HEK293 (cell line): ENCODE results near the gene ODAD4.

ENCODE experiments used
- CTCF ChIA-PET: fragments of 350-600 bp; formaldehyde crosslinking; extraction: SDS; loops from one replicate; lab custom pipeline; 2021; ENCODE audit warnings: antibody characterized with exemption; lab: Yijun Ruan, JAX
- POLR2A ChIA-PET: fragments of 300-600 bp; formaldehyde crosslinking; extraction: SDS; loops from one replicate; lab custom pipeline; 2020; ENCODE audit warnings: antibody characterized with exemption, inconsistent platforms; lab: Yijun Ruan, JAX
- H3K27ac ChIP-seq: fragments of 200-500 bp; sonication (Bioruptor generic); 2 replicates; pipeline ENCODE4 v1.5.1; 2014; ENCODE audit warnings: low read depth, low read length, control low read depth, inconsistent platforms; ENCODE audit errors: extremely low read depth
- H3K36me3 ChIP-seq, 2 experiments: fragments of 200-500 bp in 1 of 2; sonication (Bioruptor generic) in 1 of 2; 1 replicate in 1 of 2; 2 replicates in 1 of 2; pipeline ENCODE4 v1.5.1; 2014 to 2017; ENCODE audit warnings: inconsistent platforms in 2 of 2, low read length in 2 of 2; ENCODE audit not compliant: control insufficient read depth in 2 of 2, insufficient read depth in 1 of 2
- H3K4me1 ChIP-seq: fragments of 200-500 bp; sonication (Bioruptor generic); 2 replicates; pipeline ENCODE4 v1.5.1; 2014; ENCODE audit warnings: mild to moderate bottlenecking, low read length, inconsistent platforms; ENCODE audit not compliant: control insufficient read depth, insufficient read depth
- H3K4me3 ChIP-seq: 2 replicates; pipeline ENCODE4 v1.5.1; 2011; ENCODE audit warnings: low read depth, mild to moderate bottlenecking, control low read depth, low read length, moderate library complexity
- H3K9me3 ChIP-seq: fragments of 200-500 bp; sonication (Bioruptor generic); 2 replicates; pipeline ENCODE4 v1.5.1; 2014; ENCODE audit warnings: low read depth, low read length, inconsistent platforms; ENCODE audit not compliant: control insufficient read depth, insufficient read depth
- AEBP2 ChIP-seq: fragments of 450-650 bp; formaldehyde crosslinking; IDR thresholded peaks from 2 replicates; pipeline ENCODE4 v1.5.1; 2016; ENCODE audit warnings: missing biosample characterization, missing genetic modification characterization, borderline replicate concordance
- BCL11B ChIP-seq: fragments of 450-650 bp; formaldehyde crosslinking; IDR thresholded peaks from 2 replicates; pipeline ENCODE4 v1.5.1; 2016; ENCODE audit warnings: low read depth, missing biosample characterization, missing genetic modification characterization
- CTCF ChIP-seq: fragments of 450-650 bp; formaldehyde crosslinking; IDR thresholded peaks from 2 replicates; pipeline ENCODE4 v1.5.1; 2016; ENCODE audit warnings: missing biosample characterization, missing genetic modification characterization
- ELK4 ChIP-seq: IDR thresholded peaks from 2 replicates; pipeline ENCODE4 v1.6.1; 2011; ENCODE audit warnings: mild to moderate bottlenecking, low read depth, low read length, borderline replicate concordance
- INSM2 ChIP-seq: fragments of 450-650 bp; formaldehyde crosslinking; IDR thresholded peaks from 2 replicates; pipeline ENCODE4 v1.5.1; 2016; ENCODE audit warnings: missing biosample characterization, missing genetic modification characterization
- PRDM6 ChIP-seq: fragments of 450-650 bp; formaldehyde crosslinking; IDR thresholded peaks from 2 replicates; pipeline ENCODE4 v1.5.1; 2017; ENCODE audit warnings: missing biosample characterization, missing genetic modification characterization
- YY1 ChIP-seq: fragments of 450-650 bp; formaldehyde crosslinking; IDR thresholded peaks from 2 replicates; pipeline ENCODE4 v1.5.1; 2018; ENCODE audit warnings: missing biosample characterization, missing genetic modification characterization
- ZBTB11 ChIP-seq: fragments of 450-650 bp; formaldehyde crosslinking; conservative IDR thresholded peaks from 2 replicates; pipeline ENCODE4 v1.5.1; 2016; ENCODE audit warnings: low read depth, missing biosample characterization, missing genetic modification characterization
- ZNF10 ChIP-seq: fragments of 450-650 bp; formaldehyde crosslinking; IDR thresholded peaks from 2 replicates; pipeline ENCODE4 v1.5.1; 2017; ENCODE audit warnings: missing biosample characterization, missing genetic modification characterization
- ZNF114 ChIP-seq: fragments of 450-650 bp; formaldehyde crosslinking; IDR thresholded peaks from 2 replicates; pipeline ENCODE4 v1.5.0; 2017; ENCODE audit warnings: missing biosample characterization, missing genetic modification characterization
- ZNF221 ChIP-seq: fragments of 450-650 bp; formaldehyde crosslinking; IDR thresholded peaks from 2 replicates; pipeline ENCODE4 v1.5.1; 2017; ENCODE audit warnings: missing biosample characterization, missing genetic modification characterization, borderline replicate concordance
- ZNF335 ChIP-seq: fragments of 450-650 bp; formaldehyde crosslinking; conservative IDR thresholded peaks from 2 replicates; pipeline ENCODE4 v1.5.1; 2016; ENCODE audit warnings: missing biosample characterization, missing genetic modification characterization
- ZNF473 ChIP-seq: fragments of 450-650 bp; formaldehyde crosslinking; IDR thresholded peaks from 2 replicates; pipeline ENCODE4 v1.5.1; 2017; ENCODE audit warnings: missing biosample characterization, missing genetic modification characterization
- ZNF518A ChIP-seq: fragments of 450-650 bp; formaldehyde crosslinking; conservative IDR thresholded peaks from 2 replicates; pipeline ENCODE4 v1.5.1; 2016; ENCODE audit warnings: low read depth, missing biosample characterization, missing genetic modification characterization
- ZNF560 ChIP-seq: fragments of 450-650 bp; formaldehyde crosslinking; IDR thresholded peaks from 2 replicates; pipeline ENCODE4 v1.5.1; 2017; ENCODE audit warnings: missing biosample characterization, missing genetic modification characterization, borderline replicate concordance
- ZNF580 ChIP-seq: fragments of 450-650 bp; formaldehyde crosslinking; IDR thresholded peaks from 2 replicates; pipeline ENCODE4 v1.5.1; 2016; ENCODE audit warnings: missing biosample characterization, missing genetic modification characterization
- ZNF585B ChIP-seq: fragments of 450-650 bp; formaldehyde crosslinking; IDR thresholded peaks from 2 replicates; pipeline ENCODE4 v1.5.1; 2016; ENCODE audit warnings: missing biosample characterization, missing genetic modification characterization
- ZNF792 ChIP-seq: fragments of 450-650 bp; formaldehyde crosslinking; IDR thresholded peaks from 2 replicates; pipeline ENCODE4 v1.5.1; 2016; ENCODE audit warnings: missing biosample characterization, missing genetic modification characterization
- ZSCAN30 ChIP-seq: fragments of 450-650 bp; IDR thresholded peaks from 2 replicates; pipeline ENCODE4 v1.5.1; 2018; ENCODE audit warnings: missing biosample characterization, mild to moderate bottlenecking, missing genetic modification characterization, moderate library complexity

The ODAD4 gene

GRCh38 chr17:41932816-41933389 lies 2.5 kb downstream of the ODAD4 start (continued):
- TF ChIP-seq ZNF580 (tag by site-specific recombination): no peak
- TF ChIP-seq ZNF221: no peak
- no peak for TF ChIP-seq ZBTB11 (tag by site-specific recombination)
- no peak for TF ChIP-seq BCL11B
- TF ChIP-seq ELK4: no peak
- no peak for TF ChIP-seq ZNF518A (tag by site-specific recombination)
- TF ChIP-seq PRDM6: no peak

- Histone ChIP-seq H3K9me3 (no peaks in the 10 kb centered on the region), H3K27ac (no peak overlapping the region), H3K4me1 (no peaks in the 10 kb centered on the region), H3K4me3 (no peak overlapping the region), H3K36me3 (peaks cover 0 to 30% of the 10 kb centered on the region in 2 experiments; a peak in 1 of 3 replicates)
- CTCF ChIA-PET: interaction anchor here (0.6 kb wide), 1 partner anchor 116 kb away, joined by 3 read pairs; no protein-coding TSS in a partner anchor
- POLR2A ChIA-PET: interaction anchor here (1.6 kb wide), 1 partner anchor 16 kb away, joined by 7 read pairs; the partner anchor contains the start of gene ACLY
- TF ChIP-seq ZNF473 (no peak), INSM2 (no peak), ZNF10 (tag by site-specific recombination) (no peak), AEBP2 (tag by site-specific recombination) (no peak), CTCF (tag by site-specific recombination) (no peak), ZSCAN30 (tag by site-specific recombination) (no peak), ZNF114 (tag by site-specific recombination) (no peak), ZNF585B (tag by site-specific recombination) (no peak), YY1 (tag by site-specific recombination) (no peak), ZNF335 (tag by site-specific recombination) (no peak), ZNF560 (tag by site-specific recombination) (no peak), ZNF792 (tag by site-specific recombination) (no peak)
Measured at GRCh38 chr17:41935641-41936040, 5.2 kb downstream of the ODAD4 start.
